ENCODE measurements around the gene IFNL3.
"Not testable (repeated sequence)": the region's sequence is repeated elsewhere in the genome, so short reads cannot be mapped to it uniquely, and the experiment has no call there.

Gene IFNL3

DNA sequence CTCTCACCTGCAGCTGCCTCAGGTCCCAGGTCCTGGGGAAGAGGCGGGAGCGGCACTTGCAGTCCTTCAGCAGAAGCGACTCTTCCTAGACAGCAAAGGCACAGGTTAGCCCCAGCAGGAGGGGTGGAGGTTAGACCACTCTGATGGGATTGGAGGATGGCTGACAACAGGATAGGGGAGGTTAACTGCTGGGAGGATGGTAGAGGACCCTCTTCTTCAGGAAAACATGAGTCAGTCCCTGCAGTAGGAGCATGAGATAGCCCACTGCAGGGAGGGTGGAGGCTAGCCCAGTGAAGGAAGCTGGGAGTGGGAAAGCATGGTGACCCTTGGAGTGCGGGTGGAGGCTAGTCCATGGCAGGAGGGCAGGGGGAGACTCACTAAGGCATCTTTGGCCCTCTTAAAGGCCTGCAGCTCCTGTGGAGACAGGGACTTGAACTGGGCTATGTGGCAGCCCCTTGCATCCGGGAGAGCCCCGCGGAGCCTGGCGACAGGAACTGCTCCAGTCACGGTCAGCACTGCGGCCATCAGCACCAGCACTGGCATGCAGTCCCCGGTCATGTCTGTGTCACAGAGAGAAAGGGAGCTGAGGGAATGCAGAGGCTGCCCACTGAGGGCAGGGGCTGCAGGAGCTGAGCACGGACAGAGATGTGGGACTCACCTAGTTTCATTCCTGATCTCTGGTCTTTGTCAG lies at the start of gene IFNL3:
IFNL3 (minus strand) TSS at position 597 of the 691 bp plus-strand sequence; CDS start at position 558, 39 bp downstream.
- DNase-seq: not testable (repeated sequence)

DNA sequence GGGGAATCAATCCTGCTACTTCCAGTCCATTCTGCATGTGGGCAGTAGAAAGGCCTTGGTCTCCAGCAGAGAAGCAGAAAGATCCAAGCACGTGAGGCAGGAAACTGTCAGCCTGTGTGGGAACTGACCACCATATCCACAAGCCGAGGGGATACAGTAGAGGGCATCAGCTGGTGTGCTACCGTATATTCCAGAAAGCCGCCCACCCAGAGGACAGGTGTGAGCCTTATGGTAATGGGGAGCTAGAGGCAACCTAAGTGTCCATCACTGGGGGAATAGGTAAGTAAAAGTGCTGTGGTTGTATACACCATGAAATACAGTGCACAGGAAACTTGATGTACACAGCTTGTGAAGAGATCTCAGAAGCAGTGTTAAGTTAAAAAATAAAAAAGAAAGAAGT lies 48.6 kb upstream of the IFNL3 start:
- no peak for DNase-seq

DNA sequence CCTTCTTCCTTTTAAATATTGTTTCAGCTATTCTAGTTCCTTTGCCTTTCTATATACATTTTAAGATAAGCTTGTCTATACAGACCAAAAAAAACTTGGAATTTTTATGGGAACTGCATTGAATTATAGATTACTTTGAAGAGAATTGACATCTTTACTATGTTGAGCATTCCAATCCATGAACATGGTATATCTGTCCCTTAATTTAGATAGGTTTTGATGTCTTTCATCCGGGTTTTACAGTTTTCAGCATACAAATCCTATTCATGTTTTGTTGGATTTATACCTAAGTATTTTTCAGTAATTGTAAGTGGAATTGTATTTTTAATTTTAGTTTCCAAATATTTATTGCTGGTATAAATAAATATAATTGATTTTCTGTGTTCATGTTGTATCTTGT lies 39.2 kb upstream of the IFNL3 start:
- no peak for DNase-seq

DNA sequence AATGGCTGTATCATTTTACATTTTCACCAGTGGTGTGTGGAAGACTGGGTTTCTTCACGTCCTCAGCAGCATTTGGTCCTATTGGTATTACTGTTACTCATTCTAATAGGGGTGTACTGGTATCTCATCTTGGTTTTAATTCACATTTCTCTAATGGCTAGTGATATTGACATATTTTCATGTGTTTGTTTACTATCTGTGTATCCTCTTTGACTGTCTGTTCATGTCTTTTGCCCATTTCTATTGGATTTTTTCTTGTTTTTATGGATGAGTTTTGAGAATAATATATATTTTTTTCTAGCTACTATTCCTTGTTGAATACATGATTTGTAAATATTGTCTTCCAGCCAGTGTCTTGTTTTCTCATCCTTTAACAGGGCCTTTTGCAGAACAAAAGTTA lies 37.2 kb upstream of the IFNL3 start:
- no peak for DNase-seq

DNA sequence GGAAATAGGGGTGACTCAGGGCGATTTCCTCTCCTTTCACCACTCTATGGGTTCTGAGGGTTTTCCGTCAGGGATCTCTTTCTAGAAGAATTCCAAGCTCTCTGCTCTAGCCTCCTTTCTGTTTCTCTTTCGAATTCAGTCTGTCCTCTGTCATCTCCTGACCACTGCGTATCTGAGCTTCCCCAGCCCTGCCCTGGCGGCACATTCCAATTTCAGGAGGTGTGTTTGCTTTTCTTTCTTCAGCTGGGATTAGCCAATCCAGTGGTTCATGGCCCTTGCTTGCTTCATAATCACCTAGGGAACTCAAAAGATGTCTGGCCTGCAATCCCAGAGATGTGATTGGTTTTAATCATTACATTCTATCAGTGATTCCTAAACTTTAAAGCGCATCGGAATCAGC lies 32.8 kb upstream of the IFNL3 start:
- DNase-seq: no peak

DNA sequence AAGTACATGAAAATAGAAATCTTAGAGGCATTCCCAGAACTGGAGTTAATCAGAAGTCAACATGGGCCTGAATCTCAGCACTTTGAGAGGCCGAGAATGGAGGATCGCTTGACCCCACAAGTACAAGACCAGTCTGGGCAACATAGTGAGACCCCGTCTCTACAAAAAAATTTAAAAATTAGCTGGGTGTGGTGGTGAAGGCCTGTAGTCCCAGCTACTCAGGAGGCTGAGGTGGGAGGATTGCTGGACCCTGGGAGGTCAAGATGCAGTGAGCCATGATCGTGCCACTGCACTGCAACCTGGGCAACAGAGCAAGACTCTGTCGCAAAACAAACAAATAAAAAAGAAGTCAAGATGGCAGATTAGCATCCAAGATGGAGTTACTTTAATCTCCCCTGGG lies 31.9 kb upstream of the IFNL3 start:
- DNase-seq: no peak

DNA sequence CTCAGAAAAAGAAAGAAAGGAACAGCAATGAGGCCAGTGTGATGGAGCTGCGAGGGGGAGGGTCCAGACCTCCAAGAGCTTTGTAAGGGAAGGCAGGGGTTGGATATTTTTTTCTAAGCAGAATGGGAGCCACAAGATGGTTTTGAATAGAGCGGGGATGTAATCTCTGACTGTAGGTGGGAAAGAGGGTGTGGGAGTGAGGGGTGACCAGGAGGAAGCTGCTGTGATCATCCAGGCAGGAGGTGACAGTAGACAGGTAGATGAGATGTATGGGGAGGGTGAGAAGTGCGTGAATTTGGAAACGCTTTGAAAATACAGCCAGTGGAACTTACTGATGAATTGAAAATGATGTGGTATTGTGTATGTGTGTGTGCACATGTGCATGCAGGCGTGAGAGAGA lies 30.8 kb upstream of the IFNL3 start:
- DNase-seq: no peak

DNA sequence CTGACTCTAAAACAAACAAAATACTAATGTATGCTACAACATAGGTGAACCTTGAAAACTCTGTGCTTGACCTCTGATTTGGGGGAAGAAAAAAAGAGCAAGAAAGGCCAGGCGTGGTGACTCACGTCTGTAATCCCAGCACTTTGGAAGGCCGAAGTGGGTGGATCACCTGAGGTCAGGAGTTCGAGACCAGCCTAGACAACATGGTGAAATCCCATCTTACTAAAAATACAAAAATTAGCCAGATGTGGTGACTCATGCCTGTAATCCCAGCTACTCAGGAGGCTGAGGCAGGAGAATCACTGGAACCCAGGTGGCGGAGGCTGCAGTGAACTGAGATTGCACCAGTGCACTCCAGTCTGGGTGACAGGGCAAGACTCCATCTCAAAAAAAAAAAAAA lies 29.1 kb upstream of the IFNL3 start:
- DNase-seq: not testable (repeated sequence)

DNA sequence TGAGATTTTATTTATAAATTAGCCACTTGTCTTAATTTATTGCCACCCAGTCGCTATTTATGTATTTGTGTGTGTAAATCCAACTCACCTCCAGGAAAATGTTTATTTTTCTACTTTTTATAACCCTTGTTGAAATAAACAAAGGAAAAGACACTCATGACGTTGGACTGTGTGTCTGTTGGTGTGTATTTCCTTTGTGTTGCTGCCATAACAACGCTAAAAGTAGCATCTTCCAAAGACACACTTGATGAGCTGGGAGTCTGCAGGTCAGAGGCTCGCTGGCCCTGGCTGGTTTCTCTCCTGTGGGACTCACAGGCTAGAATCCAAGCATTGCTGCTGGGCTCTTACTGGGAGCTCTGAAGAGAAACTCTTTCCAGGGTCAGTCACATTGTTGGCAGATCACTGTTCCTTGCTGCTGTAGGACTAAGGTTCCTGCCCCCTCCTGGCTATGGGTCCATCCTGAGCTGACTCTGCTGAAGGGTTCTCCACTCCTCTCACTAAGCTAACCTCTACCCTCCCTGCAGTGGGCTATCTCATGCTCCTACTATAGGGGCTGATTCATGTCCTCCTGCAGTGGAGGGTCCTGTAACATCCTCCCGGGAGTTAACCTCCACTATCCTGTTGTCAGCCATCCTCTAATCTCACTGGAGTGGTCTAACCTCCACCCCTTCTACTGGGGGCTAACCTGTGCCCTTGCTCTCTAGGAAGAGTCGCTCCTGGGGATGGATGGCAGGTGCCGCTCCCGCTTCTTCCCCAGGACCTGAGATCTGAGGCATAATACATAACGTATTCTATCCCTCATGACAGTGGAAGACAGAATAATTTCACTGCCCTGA lies 25.4 kb upstream of the IFNL3 start:
- no peak for DNase-seq

DNA sequence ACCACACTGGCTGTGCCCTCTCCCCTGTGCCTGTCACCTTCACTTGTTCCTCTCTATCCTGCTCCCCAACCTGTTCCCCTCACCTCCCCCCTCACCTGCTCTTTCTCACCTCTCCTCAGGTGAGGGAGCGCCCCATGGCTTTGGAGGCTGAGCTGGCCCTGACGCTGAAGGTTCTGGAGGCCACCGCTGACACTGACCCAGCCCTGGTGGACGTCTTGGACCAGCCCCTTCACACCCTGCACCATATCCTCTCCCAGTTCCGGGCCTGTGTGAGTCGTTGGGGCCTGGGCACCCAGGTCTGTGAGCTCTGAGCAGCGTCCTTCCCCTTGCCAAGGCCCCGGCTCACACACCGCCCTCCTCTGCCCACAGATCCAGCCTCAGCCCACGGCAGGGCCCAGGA lies 24.6 kb upstream of the IFNL3 start:
- not testable (repeated sequence) for DNase-seq

DNA sequence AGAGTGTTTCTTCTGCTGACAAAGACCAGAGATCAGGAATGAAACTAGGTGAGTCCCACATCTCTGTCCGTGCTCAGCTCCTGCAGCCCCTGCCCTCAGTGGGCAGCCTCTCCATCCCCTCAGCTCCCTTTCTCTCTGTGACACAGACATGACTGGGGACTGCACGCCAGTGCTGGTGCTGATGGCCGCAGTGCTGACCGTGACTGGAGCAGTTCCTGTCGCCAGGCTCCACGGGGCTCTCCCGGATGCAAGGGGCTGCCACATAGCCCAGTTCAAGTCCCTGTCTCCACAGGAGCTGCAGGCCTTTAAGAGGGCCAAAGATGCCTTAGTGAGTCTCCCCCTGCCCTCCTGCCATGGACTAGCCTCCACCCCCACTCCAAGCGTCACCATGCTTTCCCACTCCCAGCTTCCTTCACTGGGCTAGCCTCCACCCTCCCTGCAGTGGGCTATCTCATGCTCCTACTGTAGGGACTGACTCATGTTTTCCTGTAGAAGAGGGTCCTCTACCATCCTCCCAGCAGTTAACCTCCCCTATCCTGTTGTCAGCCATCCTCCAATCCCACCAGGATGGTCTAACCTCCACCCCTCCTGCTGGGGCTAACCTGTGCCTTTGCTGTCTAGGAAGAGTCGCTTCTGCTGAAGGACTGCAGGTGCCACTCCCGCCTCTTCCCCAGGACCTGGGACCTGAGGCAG lies 23.9 kb upstream of the IFNL3 start:
- DNase-seq: not testable (repeated sequence)

DNA sequence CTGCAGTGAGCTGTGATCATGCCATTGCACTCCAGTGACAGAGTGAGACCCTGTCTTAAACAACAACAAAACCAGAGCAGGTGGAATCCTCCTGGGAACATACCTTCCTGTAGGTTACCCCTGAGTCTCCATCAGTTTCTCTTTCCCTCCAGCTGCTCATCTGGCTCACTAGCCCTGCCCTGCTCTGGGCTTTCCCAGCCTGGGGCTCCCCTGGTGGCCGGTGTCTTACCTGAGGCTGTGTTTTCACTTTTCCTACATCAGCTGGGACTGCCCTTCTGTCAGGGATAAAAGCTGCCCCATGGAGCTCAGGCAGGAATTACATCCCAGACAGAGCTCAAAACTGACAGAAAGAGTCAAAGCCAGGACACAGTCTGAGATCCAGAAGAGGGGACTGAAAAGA lies 23.3 kb upstream of the IFNL3 start, which contains the start of gene IFNL2:
IFNL2 (plus strand) TSS at position 312 of the 400 bp plus-strand sequence. CDS start 173 bp downstream, outside the sequence.
- not testable (repeated sequence) for DNase-seq

DNA sequence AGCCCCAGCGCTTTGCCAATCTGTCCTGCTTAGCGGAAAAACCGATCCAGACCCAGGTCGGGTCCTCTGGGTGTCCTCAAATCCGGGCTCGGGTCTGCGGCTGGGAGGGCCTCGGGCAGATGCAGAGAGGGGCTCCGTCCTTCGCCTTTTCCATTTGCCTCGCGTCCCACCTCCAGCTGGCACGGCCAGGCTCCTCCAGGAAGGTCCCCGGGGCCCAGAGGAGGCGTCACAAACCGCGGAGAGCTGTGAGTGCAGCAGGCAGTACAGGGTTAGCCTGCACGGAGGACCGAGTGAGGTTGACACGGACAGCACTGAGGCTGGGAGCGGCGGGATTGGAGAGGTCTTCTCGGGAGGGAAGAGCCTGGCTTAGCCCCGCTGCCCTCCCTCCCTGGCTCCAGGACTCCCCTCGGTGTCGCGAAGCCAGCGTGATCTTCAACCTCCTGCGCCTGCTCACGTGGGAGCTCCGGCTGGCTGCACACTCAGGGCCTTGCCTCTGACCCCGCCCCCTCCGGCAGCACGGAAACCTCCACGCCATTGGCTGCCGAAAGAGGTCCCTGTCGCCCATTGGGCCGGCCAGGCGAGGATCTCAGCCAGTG lies 20.6 kb upstream of the IFNL3 start:
- DNase-seq: no peak

DNA sequence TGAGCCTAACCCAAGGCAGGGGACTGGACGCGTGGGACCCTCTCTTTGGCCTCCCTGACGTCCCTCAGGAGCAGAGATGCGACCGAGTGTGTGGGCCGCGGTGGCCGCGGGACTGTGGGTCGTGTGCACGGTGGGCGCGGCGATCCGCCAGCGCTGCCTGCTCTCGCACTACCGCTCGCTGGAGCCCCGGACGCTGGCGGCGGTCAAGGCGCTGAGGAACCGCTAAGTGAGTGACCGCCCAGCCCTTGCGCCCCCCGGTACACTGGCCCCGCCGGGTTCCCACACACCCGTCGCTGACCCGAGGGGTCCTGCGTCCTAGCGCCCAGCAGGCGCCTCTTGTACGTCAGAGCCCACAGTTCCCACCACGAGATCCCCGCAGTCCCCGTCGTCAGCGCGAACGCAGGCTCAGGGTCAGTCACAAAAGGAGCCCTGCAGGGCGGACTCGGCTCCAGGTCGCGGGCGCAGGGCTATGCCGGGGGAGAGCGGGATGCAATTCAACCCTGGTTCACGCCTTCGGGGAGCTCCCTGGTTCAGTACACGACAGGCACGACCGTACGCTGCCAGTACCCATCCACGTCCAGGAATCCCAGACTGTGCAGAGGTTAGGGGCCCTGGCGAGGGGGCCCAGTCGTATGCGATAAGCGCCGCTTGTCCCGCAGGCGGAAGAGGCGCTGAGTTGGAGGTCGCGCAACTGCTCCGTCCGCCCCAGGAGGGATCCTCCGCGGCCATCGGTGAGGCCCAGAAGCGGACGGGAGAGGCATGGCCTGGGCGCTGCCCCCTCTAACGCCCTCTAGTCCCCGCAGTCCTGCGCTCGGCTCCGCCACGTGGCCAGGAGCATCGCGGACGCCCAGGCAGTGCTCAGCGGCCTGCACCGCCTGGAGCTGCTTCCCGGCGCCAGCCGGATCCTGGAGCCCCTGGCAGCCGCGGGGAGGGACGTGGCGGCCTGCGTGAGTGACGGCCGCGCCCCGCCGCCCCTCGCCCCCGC lies 19.8 kb upstream of the IFNL3 start:
- DNase-seq: no peak

DNA sequence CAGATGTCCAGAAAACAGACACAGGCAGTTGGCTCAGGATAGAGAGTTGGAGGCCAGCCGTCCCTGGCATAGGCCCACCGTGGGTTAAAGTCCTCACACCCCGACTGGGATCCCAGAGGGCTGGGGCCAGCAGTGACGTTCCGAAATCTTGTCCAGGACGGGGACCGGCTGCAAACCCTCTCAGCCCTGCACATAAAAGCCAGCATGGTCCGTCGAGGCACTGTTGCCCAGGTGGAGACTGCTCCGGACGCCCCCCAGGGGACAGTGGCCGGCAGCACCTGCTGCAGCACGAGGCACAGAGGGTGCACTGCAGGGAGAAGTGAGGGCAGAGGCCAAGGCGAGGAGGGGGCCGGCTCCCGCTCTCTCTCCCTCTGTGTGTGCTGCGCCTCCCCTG lies 19.1 kb upstream of the IFNL3 start:
- DNase-seq: no peak

DNA sequence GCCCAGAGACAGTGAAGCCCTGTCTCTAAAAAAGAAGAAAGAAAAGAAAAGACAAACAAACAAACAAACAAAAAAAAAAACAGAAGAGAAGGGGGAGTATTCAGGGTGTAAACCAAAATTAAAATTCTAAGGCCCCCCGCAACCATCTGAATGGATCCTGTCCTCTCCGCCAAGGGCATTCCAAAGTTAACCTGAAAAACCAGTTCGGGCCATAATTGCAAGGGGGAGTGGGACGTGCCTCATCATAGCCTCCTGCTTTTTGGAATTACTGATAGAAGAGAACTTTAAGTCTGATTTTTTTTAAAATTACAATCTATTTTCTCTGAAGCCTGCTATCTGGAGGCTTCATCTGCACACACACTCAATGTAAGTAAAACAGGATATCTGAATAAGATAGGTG lies 17.7 kb upstream of the IFNL3 start:
- no peak for DNase-seq

DNA sequence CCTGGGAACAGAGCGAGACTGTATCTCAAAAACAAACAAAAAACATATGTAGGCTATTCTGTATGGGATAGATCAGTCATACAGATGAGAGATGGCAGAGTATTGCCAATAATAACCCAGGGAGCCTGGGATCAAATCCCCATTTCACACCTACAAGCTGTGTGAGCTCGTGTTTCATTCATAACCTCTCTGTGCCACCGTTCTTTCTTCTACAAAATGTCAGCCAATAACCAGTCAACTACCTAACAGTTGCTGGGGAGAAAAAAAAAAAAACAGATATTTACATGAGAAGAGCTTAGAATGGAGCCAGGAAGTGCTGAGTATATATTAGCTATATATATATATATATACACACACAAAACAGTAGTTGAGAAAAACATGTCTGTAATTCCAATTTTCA lies 16.9 kb upstream of the IFNL3 start:
- no peak for DNase-seq

DNA sequence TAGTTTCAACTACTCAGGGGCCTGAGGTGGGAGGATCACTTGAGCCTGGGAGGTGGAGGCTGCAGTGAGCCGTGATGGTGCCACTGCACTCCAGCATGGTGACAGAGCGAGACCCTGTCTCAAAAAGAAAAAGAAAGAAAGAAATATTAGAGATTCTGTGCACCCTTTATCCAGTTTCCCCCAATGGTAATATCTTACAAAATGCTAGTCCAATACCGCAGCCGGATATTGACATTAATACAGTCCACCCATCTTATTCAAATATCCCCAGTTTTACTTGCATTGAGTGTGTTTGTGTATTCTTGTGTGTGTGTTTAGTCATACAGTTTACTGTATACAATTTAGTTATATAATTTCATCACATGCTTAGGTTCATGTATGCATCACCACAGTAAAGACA lies 12.4 kb upstream of the IFNL3 start:
- DNase-seq: no peak

DNA sequence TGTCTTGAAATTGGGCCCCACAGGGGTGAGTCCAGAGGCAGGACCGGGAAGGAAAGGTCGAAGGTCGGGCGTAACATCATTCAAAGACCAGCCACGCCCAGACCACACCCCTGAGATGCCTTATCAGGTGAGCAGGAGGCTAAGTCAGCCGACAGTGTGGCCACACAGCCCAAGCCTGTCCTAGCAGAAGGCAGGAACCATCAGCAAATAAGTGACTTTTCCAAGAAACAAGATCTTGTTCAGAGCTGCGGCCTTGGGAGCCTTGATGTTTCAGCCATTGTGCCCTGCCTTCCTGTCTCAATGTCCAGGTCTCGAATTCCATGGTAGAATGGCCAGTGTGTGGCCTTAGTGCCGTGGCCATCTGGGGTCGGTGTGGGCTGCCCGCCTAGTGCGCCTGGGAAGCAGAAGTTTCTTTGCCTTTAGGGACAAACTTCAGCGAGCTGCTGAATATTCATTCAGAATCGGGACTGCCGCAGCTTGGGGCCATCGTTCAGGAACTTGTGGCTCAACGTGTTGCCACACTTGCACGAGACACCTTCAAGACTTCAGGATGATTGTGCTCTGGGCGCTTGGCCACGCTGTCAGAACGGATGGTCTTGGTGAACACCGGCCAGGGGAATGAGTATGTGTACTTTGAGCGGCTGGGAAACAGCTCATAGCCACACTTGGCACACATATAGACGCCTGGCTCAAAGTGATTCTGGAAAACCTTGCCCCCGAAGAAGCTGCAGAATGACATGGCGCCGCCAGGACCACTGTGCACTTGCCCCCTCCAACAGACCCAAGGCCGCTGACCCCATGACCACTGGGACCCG lies 9.9 kb upstream of the IFNL3 start:
- DNase-seq: no peak

DNA sequence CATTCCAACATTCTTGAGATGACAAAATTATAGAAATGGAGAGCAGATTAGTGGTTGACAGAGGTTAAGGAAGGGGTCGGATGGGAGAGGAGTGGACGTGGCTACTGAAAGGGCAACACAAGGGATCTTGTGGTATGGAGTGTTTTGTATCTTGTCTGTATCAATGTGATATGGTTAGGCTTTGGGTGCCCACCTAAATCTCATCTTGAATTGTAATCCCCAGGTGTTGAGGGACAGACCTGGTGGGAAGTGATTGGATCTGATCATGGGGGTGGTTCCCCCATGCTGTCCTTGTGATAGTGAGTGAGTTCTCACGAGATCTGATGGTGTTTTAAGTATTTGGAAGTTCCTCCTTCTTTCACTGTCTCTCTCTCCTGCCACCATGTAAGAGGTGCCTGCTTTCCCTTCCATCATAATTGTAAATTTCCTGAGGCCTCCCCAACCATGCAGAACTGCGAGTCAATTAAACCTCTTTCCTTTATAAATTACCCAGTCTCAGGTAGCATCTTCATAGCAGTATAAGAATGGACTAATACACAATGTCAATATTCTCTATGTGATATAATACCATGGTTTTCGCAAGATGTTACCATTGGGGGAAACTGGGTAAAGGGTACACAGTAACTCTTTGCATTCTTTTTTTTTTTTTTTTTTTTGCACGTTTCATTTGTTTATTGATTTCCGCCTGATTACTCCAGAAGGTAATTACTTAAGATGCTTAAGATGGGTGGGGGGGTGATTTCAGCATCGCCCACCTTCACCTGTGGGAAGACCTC lies 8.8 kb upstream of the IFNL3 start:
- no peak for DNase-seq
